SKM-1 (cell line): ENCODE results near the gene CD82.
"Not testable (repeated sequence)": the region's sequence is repeated elsewhere in the genome, so short reads cannot be mapped to it uniquely, and the experiment has no call there.

Experiments
- DNase-seq: peaks from one replicate; lab custom pipeline; 2025; ENCODE audit not compliant: unreplicated experiment; lab: John Stamatoyannopoulos, UW

CD82 gene

DNA sequence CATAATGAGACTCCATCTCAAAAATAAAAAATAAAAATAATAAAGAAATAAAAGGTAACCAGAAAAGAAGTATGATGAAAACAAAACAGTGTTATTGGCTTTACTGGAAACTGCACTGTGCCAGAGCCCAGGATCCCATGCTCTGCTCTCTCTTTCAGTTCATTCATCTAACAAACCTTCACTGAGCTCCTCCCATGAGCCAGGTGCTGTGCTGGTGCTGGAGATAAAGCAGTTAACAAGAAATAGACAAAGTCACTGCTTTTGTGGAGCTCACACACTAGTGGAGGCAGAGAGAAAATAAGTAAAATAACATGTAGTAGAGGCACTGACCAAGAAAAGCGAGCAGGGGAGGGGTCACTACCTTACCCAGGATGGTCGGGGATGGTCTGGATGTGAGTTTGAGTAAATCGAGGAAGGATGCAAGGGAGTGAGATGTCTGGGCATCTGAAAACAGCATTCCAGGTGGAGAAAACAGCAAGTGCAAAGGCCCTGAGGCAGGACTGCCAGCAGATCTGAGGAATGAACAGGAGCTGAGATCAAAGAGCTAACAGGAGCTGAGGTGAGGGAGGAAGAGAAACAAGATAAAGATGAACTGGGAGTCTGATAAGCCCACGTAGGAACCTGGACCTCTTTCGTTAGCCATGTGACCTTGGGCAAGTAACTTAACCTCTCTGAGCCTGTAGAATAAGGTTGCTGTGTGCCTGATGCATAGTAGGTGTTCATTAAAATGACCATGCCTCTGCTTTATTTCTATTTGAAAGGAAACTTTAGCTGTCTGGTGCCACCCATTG, 31.3 kb upstream of the CD82 start:
- no peak for DNase-seq

DNA sequence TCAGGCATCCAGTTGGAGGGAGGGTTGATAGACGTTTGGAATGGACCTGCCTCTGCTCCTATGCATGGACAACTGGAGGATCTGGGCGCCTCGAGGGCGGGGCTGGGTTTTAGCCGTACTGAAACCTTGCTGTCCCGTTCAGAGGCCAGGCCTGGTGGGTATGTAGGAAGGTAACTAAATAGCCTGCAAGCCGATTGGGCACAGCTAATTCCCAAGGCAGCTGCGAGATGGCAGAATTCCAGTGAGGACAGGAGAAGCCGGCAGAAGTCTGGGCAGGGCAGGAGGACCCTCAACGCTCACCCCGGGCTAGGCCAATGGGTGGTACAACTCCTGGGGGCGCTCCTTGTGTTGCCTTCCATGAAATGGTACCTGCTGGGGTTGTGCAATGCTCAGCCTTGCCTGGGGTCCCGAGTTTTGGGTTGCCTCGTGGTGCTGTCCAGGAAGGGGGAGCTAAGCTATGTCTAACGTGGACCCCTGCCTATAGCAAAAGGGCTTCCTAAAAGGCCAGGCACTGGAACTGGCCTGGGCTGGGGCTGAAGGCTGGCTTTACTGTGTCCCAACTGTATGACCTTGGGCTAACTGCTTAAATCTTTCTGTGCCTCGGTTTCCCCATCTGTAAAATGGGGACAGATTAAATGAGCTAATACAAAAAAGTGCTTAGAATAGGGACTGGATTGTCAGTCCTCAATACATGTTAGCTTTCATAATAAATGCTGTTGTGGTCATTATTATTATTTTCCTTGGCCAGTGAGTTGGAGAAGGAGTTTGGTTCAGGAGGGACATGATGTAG, 30.1 kb upstream of the CD82 start:
- DNase-seq = no peak

DNA sequence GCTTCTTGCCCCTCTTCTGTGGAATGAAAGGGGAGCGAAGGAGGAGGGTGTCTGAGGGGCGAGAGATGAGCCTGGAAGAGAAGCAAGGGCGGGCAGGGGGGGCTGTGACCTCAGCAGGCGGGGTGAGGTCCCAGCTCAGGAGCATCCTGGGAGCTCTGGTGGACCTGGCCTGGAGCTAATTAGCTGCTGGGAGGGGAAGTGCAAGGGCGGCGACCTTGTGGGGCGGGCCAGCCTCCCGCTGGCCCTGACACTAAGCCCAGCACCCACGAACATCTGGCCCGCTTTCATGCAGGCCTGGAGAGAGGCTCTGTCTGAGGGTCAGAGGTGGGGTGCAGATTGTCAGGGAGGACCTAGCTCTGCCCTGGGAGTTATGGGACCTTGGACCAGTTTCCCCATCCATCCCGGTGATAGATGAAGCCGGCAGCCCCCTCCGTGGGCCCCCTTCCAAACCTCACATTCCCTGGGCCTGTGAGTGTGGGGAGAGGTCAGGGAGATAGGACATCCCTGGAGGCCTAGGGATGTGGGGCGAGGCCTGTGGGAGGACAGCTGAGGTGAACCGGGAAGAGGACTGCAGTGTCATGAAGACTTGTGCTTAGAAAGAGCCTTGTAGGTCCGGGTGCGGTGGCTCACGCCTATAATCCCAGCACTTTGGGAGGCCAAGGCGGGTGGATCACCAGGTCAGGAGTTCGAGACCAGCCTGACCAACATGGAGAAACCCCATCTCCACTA, 28.5 kb upstream of the CD82 start:
- no peak for DNase-seq

DNA sequence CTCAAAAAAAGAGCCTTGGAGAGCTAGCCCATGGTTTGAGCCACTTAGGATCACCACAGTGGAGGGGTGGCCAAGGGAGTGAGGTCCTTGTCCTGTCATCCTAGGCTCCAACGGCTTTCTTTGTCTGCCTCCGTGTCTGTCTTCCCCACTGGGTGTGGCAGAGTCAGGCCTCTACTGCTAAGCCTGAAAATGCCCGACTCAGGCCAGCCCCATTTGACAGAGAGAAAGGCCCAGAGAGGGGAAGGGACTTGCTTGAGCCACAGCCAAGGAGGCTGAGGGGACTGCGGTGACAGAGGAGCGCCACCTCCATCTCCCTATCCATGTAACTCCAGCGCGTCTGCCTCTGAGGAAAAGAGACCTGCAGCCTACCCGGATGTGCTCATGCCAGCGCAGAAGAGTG, 27.8 kb upstream of the CD82 start:
- DNase-seq = no peak

DNA sequence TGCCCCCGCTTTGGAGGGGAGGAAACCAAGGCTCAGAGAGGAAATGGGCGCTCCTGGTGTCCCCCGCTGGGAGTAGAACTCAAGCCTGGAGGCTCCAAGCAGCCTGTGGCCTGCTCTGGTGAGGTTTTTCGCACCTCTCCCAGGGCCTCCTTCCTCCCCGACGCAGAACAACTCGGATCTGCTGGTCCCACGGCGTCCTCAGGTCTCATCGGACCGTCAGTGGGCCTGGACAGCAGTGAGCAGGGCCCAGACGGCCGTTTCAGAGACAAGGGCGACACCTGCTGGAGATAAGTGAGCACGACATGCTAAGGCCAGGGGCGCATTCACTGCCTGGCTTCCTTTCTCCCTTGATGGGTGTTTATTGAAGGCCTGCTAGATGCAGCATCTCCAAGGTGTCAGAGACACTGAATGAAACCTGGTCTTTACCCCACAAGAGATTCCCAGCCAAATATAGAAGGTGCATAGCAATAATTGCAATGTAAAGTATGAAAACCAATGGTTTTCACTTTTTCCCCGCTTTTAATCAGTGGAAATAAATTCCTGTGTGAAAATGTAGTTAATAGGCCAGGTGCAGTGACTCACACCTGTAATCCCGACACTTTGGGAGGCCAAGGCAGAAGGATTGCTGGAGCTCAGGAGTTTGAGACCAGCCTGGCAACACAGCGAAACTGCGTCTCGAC, 26.9 kb upstream of the CD82 start:
- peak; percentile 49 for DNase-seq

DNA sequence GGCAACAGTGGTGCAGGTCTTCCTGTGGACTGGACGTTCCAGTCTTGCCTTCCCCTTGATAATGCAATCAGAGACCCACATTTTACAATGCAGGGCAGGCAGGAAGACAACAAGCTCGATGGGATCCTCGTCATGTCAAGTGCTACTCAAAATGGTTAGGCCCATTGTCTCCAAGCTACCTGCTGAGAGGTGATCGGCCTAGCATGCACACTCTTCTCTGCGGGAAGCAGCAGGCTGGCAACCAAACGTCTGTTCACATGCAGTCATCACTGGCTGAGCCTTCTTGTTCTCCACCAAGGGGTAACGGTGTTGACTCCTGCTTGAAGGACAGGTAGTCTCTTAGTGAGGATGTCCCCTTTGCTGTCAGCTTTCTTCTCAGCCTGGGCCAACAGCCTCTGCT, 25.5 kb upstream of the CD82 start:
- DNase-seq = no peak

DNA sequence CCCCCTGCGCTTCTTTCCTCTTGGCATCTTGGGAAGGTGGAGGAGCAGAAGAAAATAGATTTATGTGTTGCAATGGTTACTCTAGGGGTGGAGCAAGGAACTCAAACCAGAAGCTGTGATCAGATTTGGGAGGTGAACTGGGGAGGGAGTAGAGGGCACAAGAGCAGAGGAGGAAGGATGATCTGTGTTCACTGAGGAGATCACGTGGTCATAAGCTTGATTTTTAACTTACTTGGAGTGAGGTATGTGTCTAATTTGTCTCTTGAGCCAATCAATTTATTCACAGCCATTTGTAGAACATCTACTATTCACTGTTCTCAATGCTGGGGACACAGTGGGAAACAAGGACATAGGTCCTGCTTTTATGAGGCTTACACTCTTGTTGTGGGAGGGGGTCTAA, 24.8 kb upstream of the CD82 start:
- no peak for DNase-seq

DNA sequence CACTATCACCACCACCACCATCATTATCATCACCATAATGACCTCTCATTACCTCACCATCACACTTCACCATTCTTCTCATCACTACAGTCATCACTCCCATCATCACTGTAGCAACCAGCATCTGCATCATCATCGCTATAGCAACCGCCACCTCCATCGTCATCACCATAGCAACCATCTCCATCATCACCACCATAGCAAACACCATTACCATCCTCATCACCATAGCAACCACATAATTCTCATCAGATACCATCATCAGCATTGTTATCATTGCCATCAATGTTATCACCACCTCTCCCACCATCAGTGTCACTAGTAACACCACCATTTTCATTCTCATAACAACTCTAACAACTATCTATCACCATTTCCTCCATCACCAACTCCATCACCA, 23.1 kb upstream of the CD82 start:
- DNase-seq = no peak

DNA sequence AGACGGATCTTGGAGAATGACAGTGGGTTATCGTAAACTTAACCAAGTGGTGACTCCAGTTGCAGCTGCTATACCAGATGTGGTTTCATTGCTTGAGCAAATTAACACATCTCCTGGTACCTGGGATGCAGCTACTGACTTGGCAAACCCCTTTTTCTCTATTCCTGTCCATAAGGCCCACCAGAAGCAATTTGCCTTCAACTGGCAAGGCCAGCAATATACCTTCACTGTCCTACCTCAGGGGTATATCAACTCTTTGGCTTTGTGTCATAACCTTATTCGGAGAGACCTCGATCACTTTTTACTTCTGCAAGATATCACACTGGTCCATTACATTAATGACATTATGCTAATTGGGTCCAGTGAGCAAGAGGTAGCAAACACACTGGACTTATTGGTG, 18.5 kb upstream of the CD82 start:
- not testable (repeated sequence) for DNase-seq

DNA sequence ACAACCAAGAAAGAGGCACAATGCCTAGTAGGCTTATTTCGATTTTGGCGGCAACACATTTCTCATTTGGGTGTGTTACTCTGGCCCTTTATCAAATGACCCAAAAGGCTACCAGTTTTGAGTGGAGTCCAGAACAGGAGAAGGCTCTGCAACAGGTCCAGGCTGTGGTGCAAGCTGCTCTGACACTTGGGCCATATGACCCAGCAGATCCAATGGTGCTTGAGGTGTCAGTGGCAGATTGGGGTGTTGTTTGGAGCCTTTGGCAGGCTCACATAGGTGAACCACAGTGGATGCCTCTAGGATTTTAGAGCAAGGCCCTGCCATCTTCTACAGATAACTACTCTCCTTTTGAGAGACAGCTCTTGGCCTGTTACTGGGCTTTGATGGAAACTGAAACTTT, 17.9 kb upstream of the CD82 start:
- not testable (repeated sequence) for DNase-seq

DNA sequence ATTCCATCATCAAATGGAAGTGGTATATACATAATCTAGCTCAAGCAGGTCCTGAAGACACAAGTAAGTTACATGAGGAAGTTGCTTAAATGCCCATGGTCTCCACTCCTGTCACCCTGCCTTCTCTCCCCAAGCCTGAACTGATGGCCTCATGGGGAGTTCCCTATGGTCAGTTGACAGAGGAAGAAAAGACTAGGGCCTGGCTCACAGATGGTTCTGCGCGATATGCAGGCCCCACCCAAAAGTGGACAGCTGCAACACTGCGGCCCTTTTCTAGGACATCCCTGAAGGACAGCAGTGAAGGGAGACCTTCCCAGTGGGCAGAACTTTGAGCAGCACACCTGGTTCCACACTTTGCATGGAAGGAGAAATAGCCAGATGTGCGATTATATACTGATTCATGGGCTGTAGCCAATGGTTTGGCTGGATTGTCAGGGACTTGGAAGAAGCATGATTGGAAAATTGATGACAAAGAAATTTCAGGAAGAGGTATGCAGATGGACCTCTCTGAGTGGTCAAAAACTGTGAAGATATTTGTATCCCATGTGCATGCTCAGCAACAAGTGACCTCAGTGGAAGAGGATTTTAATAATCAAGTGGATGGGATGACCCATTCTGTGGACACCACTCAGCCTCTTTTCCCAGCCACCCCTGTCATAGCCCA, 17.3 kb upstream of the CD82 start:
- DNase-seq = no peak

DNA sequence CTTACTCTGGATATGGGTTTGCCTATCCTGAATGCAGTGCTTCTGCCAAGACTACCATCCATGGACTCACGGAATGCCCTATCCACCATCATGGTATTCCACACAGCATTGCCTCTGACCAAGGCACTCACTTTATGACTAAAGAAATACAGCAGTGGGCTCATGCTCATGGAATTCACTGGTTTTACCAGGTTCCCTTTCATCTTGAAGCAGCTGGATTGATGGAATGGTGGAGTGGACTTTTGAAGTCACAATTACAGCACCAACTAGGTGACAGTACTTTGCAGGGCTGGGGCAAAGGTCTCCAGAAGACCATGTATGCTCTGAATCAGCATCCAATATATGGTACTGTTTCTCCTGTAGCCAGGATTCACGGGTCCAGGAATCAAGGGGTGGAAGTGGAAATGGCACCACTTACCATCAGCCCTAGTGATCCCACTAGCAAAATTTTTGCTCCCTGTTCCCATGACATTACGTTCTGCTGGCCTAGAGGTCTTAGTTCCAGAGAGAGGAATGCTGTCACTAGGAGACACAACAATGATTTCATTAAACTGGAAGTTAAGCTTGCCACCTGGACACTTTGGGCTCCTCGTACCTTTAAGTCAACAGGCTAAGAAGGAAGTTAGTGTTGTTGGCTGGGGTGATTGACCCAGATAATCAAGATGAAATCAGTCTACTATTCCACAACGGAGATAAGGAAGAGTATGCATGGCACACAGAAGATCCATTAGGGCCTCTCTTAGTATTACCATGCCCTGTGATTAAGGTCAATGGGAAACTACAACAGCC, 16.3 kb upstream of the CD82 start:
- not testable (repeated sequence) for DNase-seq

DNA sequence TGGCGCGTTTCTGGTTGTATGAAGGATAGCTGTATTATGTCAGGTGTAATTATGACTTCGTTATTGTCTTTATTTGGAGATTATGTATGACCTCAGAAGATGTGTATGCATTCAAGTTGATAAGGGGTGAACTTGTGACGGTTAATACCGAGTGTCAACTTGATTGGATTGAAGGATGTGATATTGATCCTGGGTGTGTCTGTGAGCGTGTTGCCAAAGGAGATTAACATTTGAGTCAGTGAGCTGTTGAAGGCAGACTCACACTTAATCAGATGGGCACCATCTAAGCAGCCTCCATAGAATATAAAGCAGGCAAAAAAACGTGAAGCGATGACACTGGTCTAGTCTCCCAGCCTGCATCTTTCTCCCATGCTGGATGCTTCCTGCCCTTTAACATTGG, 15.3 kb upstream of the CD82 start:
- no peak for DNase-seq

DNA sequence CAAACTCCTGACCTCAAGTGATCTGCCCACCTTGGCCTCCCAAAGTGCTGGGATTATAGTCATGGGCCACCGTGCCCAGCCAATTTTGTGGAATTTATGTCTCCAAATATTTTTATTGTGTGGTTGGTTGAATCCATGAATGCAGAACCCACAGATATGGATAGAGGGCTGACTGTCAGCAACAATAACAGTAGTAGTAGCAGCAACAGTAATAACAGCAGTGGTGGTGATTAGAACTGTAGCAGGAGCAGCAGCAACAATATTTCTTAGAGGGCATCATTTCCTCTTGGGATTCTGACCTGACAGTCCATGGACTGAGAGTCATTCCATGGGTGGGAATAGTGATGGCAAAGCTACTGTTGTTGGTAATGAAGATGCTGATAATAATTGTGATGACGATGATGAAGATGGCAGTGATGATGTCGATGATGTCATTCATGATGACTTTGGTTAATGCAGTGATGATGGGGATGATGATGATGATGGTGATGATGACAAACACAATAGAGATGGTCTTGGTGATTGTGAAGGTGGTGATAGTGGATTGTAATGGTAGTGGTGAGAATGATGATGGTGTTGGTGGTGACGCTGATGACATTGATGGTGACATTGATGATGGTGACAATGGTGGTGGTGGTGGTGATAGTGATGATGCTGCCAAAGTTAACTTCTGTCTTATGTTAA, 13.9 kb upstream of the CD82 start:
- no peak for DNase-seq

DNA sequence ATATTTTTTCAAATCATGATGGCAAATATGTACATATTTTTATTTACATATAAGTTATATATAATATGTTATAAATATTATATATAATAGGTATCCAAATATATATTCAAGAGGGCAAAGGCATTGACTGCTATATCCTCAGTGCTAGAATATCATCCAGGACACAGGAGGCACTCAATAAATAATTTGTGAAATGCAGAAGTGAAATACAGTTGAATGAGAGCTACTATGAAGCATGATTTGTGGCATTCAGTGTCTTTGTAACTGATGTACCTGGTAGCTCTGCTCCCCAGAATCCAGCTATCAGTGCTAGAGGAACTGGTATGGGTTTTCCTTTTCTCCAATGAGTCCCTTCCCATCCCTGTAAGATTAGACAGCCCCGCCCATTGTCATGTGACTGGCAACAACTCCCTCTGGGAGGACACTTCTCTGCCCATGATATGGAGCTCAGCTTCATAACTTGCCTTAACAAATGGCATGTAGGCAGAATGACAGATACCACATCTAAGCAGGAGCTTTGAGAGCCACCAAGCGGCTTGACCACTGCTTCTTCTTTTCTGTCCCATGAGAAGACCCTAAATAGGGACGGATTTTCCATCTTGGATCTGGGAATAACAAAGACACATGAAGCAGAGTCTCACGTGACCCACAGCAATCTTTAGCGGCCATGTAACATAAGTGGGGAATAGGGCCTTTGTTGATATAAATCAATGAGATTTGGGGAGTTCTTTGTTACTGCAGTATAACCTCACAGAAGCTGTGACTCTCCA, 10.2 kb upstream of the CD82 start:
- DNase-seq = no peak

DNA sequence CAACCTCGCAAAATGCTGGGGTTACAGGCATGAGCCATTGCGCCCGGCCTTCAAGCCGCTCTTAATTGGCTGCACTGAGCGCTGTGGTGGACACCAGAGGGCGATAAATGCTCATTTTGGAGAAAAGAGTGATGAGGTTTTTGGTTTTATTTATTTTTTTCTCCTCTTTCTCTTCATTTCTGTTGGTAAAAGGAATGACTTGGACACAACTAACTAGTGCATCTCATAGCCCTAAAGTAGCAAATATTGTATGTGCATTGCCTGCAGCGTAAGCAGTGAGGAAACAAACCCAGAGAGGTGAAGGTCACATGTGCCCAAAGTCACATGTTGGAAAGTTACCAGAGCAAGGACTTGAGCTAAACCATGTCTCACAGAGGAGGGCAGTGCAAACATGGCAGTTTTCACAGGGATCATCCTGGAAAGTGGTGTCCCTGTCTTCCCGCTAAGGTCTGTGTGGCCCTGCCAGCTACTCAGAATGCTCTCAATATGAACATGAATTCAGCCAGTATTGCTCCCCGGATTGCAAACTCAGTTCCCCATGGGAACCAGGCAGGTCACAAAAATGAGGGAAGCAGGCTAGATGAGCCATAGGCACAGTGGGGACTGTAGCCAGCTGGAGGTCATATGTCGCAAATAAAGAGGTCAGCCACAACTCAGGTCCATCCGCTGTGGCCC, 8.6 kb upstream of the CD82 start:
- DNase-seq = no peak

DNA sequence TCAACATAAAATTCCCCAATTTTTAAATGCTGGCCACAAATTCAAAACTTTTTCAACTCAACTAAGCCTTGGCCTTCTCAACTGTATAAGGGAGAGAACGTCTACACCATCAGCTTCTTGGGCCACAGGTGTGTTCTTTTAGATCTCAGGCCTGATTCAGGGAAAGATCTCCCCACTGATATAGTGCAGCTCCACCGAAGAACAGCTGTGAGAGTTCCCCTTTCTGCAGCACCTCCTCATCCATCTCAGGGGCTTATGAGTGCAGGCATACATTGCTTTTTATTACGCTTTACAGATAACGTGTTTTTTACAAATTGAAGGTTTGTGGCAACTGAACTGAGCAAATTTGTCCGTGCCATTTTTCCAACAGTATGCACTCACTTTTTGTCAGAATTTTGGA, 8.0 kb upstream of the CD82 start:
- DNase-seq = no peak
